ENCODE data around the gene CLDN22.

CLDN22 gene

DNA sequence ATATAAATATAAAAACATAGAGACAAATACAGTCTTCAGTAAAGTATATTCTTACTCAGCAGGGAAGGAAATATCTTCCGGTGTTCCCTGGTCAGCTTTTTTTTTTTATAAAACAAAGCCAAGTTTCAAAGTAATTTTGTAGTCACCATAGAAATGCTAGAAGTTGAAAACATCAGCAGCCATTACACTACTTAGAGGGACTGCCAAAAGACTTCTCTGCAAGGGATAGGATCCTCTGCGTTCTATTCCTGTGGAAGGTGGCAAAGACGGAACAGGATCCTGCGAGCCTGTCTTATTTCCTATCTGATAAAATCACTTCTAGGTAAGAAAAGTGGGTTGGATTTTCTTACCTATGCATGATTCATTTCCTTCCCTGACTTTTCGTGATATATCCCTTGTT lies 19.4 kb downstream of the CLDN22 start:
- no peak for TF ChIP-seq ZNF8 (CRISPR knock-in tag; IDR thresholded peaks at IDR 0.05)
- TF ChIP-seq, protein P1, sequence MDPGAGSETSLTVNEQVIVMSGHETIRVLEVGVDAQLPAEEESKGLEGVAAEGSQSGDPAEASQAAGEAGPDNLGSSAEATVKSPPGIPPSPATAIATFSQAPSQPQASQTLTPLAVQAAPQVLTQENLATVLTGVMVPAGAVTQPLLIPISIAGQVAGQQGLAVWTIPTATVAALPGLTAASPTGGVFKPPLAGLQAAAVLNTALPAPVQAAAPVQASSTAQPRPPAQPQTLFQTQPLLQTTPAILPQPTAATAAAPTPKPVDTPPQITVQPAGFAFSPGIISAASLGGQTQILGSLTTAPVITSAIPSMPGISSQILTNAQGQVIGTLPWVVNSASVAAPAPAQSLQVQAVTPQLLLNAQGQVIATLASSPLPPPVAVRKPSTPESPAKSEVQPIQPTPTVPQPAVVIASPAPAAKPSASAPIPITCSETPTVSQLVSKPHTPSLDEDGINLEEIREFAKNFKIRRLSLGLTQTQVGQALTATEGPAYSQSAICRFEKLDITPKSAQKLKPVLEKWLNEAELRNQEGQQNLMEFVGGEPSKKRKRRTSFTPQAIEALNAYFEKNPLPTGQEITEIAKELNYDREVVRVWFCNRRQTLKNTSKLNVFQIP (CRISPR knock-in tag; IDR thresholded peaks at IDR 0.05; ENCODE audit: borderline replicate concordance, low read depth), result no peak
- no peak for TF ChIP-seq BACH2 (CRISPR knock-in tag; IDR thresholded peaks at IDR 0.05; ENCODE audit: borderline replicate concordance)
- no peak for TF ChIP-seq CSDC2 (CRISPR knock-in tag; IDR thresholded peaks at IDR 0.05)
- no peak for TF ChIP-seq TCF4 (CRISPR knock-in tag; IDR thresholded peaks at IDR 0.05; ENCODE audit: borderline replicate concordance)
- TF ChIP-seq, protein P2, sequence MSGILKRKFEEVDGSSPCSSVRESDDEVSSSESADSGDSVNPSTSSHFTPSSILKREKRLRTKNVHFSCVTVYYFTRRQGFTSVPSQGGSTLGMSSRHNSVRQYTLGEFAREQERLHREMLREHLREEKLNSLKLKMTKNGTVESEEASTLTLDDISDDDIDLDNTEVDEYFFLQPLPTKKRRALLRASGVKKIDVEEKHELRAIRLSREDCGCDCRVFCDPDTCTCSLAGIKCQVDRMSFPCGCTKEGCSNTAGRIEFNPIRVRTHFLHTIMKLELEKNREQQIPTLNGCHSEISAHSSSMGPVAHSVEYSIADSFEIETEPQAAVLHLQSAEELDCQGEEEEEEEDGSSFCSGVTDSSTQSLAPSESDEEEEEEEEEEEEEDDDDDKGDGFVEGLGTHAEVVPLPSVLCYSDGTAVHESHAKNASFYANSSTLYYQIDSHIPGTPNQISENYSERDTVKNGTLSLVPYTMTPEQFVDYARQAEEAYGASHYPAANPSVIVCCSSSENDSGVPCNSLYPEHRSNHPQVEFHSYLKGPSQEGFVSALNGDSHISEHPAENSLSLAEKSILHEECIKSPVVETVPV (CRISPR knock-in tag; IDR thresholded peaks at IDR 0.05), result no peak
- TF ChIP-seq OSR1 (CRISPR knock-in tag; IDR thresholded peaks at IDR 0.05), result no peak
- no peak for TF ChIP-seq ZFP3 (CRISPR knock-in tag; IDR thresholded peaks at IDR 0.05)
- no peak for TF ChIP-seq PPARA (CRISPR knock-in tag; IDR thresholded peaks at IDR 0.05; ENCODE audit: borderline replicate concordance)
- TF ChIP-seq ZFP30 (CRISPR knock-in tag; IDR thresholded peaks at IDR 0.05), result no peak
- no peak for TF ChIP-seq RARB (CRISPR knock-in tag; IDR thresholded peaks at IDR 0.05)
- TF ChIP-seq SNAI2 (CRISPR knock-in tag; IDR thresholded peaks at IDR 0.05), result no peak
- TF ChIP-seq, protein P3, sequence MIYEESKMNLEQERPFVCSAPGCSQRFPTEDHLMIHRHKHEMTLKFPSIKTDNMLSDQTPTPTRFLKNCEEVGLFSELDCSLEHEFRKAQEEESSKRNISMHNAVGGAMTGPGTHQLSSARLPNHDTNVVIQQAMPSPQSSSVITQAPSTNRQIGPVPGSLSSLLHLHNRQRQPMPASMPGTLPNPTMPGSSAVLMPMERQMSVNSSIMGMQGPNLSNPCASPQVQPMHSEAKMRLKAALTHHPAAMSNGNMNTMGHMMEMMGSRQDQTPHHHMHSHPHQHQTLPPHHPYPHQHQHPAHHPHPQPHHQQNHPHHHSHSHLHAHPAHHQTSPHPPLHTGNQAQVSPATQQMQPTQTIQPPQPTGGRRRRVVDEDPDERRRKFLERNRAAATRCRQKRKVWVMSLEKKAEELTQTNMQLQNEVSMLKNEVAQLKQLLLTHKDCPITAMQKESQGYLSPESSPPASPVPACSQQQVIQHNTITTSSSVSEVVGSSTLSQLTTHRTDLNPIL (CRISPR knock-in tag; IDR thresholded peaks at IDR 0.05; ENCODE audit: low read depth), result no peak
- TF ChIP-seq ESRRG (CRISPR knock-in tag; IDR thresholded peaks at IDR 0.05), result no peak
- no peak for TF ChIP-seq ZNF565 (CRISPR knock-in tag; conservative IDR thresholded peaks at IDR 0.05; ENCODE audit: low read depth)
- no peak for TF ChIP-seq ZNF70 (CRISPR knock-in tag; IDR thresholded peaks at IDR 0.05)
- no peak for TF ChIP-seq TOX (CRISPR knock-in tag; IDR thresholded peaks at IDR 0.05; ENCODE audit: borderline replicate concordance)
- TF ChIP-seq GLIS3 (CRISPR knock-in tag; IDR thresholded peaks at IDR 0.05), result no peak
- no peak for ATAC-seq

DNA sequence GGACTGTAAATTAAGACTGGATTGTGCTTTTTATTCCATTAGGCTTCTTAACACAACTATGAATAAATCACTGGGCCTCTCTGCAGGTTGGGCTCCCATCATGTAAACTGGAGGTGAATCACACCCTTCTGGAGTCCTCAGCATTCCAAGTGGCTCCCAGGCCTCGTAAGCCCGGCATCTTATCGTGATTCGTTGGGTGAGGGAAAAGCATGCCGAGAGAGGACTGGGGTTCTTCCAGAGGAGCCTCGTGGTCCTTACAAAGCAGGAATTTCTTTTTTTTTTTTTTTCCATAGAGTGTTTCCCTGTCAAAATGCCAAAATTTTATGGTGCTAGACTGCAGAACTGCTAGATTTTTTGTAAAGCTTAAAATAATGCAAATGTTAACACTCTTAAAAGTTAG lies 20.0 kb downstream of the CLDN22 start:
- no peak for ATAC-seq
- TF ChIP-seq TOX (CRISPR knock-in tag; IDR thresholded peaks at IDR 0.05; ENCODE audit: borderline replicate concordance), result no peak
- TF ChIP-seq GLIS3 (CRISPR knock-in tag; IDR thresholded peaks at IDR 0.05), result no peak
- TF ChIP-seq, protein P2 (CRISPR knock-in tag; IDR thresholded peaks at IDR 0.05), result no peak
- TF ChIP-seq, protein P1 (CRISPR knock-in tag; IDR thresholded peaks at IDR 0.05; ENCODE audit: borderline replicate concordance, low read depth), result no peak
- TF ChIP-seq ZNF8 (CRISPR knock-in tag; IDR thresholded peaks at IDR 0.05), result no peak

DNA sequence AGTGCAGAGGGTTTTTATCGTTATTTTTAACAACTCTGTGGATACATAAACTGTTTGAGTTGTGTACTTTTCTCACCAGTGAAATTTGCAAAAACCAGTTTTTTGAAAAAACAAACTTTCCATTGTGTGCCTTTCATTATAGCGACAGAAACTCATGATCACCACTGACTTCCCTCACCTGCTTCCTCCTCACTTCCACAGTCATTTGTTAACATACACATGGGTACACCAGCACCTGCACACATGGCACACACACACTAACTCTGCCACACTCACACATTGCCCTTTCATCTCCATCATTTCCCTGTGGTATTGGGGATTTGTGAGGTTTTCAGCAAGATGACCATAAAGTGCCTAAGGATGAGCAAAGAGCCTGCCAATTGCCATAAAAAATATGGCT lies 20.6 kb downstream of the CLDN22 start:
- ATAC-seq, result no peak
- TF ChIP-seq ISL1 (CRISPR knock-in tag; IDR thresholded peaks at IDR 0.05) (no peak), ZC3H10 (CRISPR knock-in tag; IDR thresholded peaks at IDR 0.05) (no peak), BACH2 (CRISPR knock-in tag; IDR thresholded peaks at IDR 0.05; ENCODE audit: borderline replicate concordance) (no peak), ZFP3 (CRISPR knock-in tag; IDR thresholded peaks at IDR 0.05) (no peak), RARB (CRISPR knock-in tag; IDR thresholded peaks at IDR 0.05) (no peak), SNAI2 (CRISPR knock-in tag; IDR thresholded peaks at IDR 0.05) (no peak), ZNF565 (CRISPR knock-in tag; conservative IDR thresholded peaks at IDR 0.05; ENCODE audit: low read depth) (no peak), PPARA (CRISPR knock-in tag; IDR thresholded peaks at IDR 0.05; ENCODE audit: borderline replicate concordance) (no peak), ZNF70 (CRISPR knock-in tag; IDR thresholded peaks at IDR 0.05) (no peak), OSR1 (CRISPR knock-in tag; IDR thresholded peaks at IDR 0.05) (no peak)
- TF ChIP-seq, protein P4, sequence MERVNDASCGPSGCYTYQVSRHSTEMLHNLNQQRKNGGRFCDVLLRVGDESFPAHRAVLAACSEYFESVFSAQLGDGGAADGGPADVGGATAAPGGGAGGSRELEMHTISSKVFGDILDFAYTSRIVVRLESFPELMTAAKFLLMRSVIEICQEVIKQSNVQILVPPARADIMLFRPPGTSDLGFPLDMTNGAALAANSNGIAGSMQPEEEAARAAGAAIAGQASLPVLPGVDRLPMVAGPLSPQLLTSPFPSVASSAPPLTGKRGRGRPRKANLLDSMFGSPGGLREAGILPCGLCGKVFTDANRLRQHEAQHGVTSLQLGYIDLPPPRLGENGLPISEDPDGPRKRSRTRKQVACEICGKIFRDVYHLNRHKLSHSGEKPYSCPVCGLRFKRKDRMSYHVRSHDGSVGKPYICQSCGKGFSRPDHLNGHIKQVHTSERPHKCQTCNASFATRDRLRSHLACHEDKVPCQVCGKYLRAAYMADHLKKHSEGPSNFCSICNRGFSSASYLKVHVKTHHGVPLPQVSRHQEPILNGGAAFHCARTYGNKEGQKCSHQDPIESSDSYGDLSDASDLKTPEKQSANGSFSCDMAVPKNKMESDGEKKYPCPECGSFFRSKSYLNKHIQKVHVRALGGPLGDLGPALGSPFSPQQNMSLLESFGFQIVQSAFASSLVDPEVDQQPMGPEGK (CRISPR knock-in tag; IDR thresholded peaks at IDR 0.05; ENCODE audit: borderline replicate concordance), result no peak
- TF ChIP-seq, protein P2 (CRISPR knock-in tag; IDR thresholded peaks at IDR 0.05), result no peak
